GM20000 (cell line): ENCODE data around the gene CNDP2.

Source experiments
- DNase-seq: peaks from one replicate; pipeline ENCODE4 v3.0.0; 2012; ENCODE audit warnings: low spot score
- TF ChIP-seq, protein P1 (sequence below): IDR thresholded peaks from 2 replicates; pipeline ENCODE4 v1.5.1; 2012; ENCODE audit warnings: mild to moderate bottlenecking, control low read depth; ENCODE audit errors: extremely low read depth, missing control alignments

Gene CNDP2

GRCh38 chr18:74495581-74496507 lies at the start of gene CNDP2:
CNDP2 (plus strand) TSS chr18:74496363; CDS start chr18:74499974, 3,611 bp downstream.
- DNase-seq: peak; percentile 99
- TF ChIP-seq, protein P1, sequence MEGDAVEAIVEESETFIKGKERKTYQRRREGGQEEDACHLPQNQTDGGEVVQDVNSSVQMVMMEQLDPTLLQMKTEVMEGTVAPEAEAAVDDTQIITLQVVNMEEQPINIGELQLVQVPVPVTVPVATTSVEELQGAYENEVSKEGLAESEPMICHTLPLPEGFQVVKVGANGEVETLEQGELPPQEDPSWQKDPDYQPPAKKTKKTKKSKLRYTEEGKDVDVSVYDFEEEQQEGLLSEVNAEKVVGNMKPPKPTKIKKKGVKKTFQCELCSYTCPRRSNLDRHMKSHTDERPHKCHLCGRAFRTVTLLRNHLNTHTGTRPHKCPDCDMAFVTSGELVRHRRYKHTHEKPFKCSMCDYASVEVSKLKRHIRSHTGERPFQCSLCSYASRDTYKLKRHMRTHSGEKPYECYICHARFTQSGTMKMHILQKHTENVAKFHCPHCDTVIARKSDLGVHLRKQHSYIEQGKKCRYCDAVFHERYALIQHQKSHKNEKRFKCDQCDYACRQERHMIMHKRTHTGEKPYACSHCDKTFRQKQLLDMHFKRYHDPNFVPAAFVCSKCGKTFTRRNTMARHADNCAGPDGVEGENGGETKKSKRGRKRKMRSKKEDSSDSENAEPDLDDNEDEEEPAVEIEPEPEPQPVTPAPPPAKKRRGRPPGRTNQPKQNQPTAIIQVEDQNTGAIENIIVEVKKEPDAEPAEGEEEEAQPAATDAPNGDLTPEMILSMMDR: no peak

DNA sequence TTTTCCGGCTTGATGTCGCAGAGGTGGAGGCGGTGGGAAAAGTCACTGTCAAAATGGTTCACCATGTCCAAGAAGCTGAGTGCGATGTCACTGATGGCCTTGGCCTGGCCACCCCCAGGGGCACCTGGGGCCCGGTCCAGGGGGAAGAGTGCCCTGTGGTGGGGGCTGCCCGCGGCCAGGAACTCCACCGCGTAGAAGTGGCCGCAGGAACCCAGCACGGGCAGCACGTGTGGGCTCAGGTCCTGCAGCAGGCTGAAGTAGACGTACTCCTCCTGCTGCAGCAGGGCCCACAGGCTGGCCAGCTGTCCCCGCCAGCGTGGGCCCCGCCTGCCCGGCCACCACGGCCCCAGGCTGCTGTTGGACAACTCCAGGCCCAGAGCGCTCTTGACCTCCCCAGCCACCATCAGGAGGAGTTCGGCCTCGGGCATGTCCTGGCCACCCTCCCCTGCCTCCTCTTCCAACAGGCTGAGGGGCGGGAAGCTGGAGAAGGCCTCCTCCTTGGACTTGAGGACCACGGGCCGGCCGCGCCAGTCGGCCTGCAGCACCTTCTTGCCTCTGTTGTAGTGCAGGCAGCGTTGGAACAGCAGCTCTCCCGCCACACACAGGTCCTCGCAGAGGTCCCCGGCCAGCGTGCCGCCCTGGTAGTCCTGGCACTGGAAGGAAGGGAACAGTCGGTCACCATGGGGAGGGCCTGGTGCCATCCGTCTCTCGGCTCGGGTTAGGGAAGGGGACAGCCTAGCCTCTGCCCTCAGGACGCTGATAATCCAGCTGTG lies 49.3 kb upstream of the CNDP2 start:
- no peak for DNase-seq
- TF ChIP-seq, protein P1: no peak

DNA sequence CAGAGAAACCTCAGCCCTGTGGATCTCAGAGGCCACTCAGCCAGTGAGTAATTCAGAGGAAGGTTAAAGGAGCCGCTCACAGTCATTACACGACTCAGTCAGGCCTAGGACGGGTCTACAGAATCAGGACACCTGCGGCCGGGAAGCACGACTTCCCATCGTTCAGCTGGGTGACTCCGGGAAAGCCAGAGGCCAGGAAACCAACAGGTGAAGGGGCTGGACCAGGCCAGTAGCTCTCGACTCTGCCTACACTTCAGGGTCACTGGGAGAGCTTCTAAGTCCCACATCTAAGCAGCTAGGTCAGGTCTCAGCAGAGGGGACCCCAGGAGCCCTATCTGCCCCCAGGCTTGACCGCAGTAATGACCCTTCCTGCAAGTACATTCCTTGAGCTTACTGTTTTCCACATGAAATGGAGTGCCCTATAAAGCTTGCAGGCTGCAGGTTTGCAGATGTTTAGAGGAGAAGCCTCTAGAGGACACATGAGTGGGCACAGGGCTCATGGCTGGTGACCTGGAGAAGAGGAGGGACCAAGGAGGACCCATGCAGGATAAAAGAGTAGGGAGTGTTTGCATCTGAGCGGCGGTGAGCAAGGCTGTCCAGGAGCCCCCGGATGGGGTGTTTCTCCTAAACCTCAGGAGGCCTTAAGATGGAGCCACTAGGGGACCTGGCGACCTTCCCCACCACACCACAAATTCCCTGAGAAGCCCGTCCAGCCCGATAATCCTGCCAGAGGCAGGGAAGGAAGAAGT lies 48.6 kb upstream of the CNDP2 start:
- no peak for DNase-seq
- TF ChIP-seq, protein P1: no peak

DNA sequence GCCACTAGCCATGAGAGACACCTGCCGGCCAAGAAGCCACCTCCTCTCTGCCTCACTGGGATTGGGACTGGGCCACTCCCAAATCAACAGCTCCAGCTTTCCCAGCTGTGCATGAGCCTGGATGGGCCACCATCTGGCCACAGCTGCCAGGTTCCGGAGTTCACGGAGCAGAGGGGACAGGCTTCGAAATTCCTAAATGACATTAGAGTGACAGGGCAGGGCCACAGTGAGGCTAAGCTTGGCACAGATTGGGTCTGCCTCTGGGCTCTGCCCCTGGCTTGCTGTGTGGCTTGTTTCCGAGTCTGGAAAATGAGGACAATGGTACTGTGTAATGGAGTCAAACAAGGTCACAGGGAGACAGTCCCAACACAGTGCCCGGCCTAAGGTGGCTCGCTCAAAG lies 45.5 kb upstream of the CNDP2 start:
- no peak for DNase-seq
- TF ChIP-seq, protein P1: no peak

DNA sequence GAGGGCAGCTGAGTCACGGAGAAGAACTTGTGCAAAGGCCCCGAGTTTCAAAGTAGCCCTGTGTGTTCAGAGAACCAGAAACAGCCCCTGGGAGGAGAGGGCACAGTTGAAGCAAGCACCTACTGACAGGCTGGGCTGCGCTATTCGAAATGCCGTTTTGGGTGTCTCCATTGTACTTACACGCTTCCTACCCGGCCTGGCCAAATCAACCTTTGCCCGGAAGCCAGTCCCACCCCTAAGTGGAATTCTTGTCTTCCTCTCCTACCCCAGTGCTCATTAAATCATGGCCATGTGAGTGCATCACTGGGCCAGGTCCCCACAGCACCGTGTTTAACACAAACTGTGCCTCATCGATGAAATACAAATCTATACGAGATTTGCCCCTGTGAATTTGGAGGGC lies 45.0 kb upstream of the CNDP2 start:
- TF ChIP-seq, protein P1: no peak
- no peak for DNase-seq

- TF ChIP-seq, protein P1: no peak
- no peak for DNase-seq
Observed at GRCh38 chr18:74453016-74453566, 43.1 kb upstream of the CNDP2 start.
